Sigmoid colon (tissue), 7 donors: ENCODE data around the gene LHX6. TPM values are rescaled to one million over a fixed set of nuclear protein-coding genes. Genes with fewer than 3 reads are reported as not detected.

Experiments used
- DNase-seq: peaks from one replicate; pipeline ENCODE4 v3.0.0-alpha.2; 2019
- H3K27ac ChIP-seq, 4 donors: fragments of 200-600 bp; sonication (generic); one replicate each; pipeline ENCODE4 v1.5.1; 2016 to 2019; ENCODE audit warnings: mild to moderate bottlenecking in 1 of 4
- H3K27me3 ChIP-seq, 3 donors: fragments of 200-600 bp; sonication (generic); one replicate each; pipeline ENCODE4 v1.5.1; 2019; ENCODE audit warnings: mild to moderate bottlenecking in 1 of 3
- H3K36me3 ChIP-seq, 4 donors: fragments of 200-600 bp; sonication (generic); one replicate each; pipeline ENCODE4 v1.5.1; 2016 to 2019
- H3K4me1 ChIP-seq, 4 donors: fragments of 200-600 bp; sonication (generic); one replicate each; pipeline ENCODE4 v1.5.1; 2017 to 2019
- H3K4me3 ChIP-seq, 4 donors: fragments of 200-600 bp; sonication (generic); one replicate each; pipeline ENCODE4 v1.5.1; 2017 to 2019; ENCODE audit warnings: mild to moderate bottlenecking in 2 of 4, moderate library complexity in 1 of 4
- H3K9me3 ChIP-seq, 4 donors: fragments of 200-600 bp in 3 of 4; sonication (generic) in 3 of 4; one replicate each; pipeline versions ENCODE4 v1.5.1 to v1.6.1; 2013 to 2019
- EP300 ChIP-seq, 4 donors: sonication (generic); formaldehyde crosslinking; IDR thresholded peaks; one replicate each; pipeline ENCODE4 v1.6.1; 2017; ENCODE audit warnings: antibody characterized with exemption in 4 of 4
- POLR2A ChIP-seq, 2 donors: fragments of 450-650 bp; IDR thresholded peaks; one replicate each; pipeline ENCODE4 v1.6.1; 2016; ENCODE audit warnings: antibody characterized with exemption in 2 of 2, mild to moderate bottlenecking in 2 of 2, moderate library complexity in 2 of 2
- POLR2AphosphoS5 ChIP-seq, 4 donors: sonication (generic); formaldehyde crosslinking; IDR thresholded peaks; one replicate each; pipeline ENCODE4 v1.6.1; 2017; ENCODE audit warnings: antibody characterized with exemption in 4 of 4
- WGBS, 2 donors: extraction: QIAGEN DNeasy Blood & Tissue Kit; methylation state at CpG; one replicate each; pipeline ENCODE4 v1.1.7; 2013; 5-methylcytosine and 5-hydroxymethylcytosine counted together
- intact Hi-C: fragments of 100-400 bp; cut with DNase I; formaldehyde crosslinking; loops from one replicate; pipeline ENCODE4 v1.15.1; 2023
- polyA plus RNA-seq, 3 donors: library from polyadenylated mRNA; stranded (reverse); fragments of 200-250 nt; gene quantifications; one replicate each; pipeline ENCODE4 v1.2.3, GENCODE V29; 2013
- total RNA-seq, 4 donors: library from RNA; depleted of rRNA; stranded (reverse); fragments of >200 nt; gene quantifications; one replicate each; pipeline ENCODE4 v1.1.0, GENCODE V29; 2016
- TF ChIP-seq, protein P1 (sequence below), 4 experiments: fragments of 450-650 bp in 3 of 4; fragments of 200-600 bp in 1 of 4; IDR thresholded peaks; one replicate each; pipeline ENCODE4 v1.5.1; 2016 to 2019; ENCODE audit warnings: antibody characterized with exemption in 4 of 4, mild to moderate bottlenecking in 3 of 4, moderate library complexity in 2 of 4
- donor health status: healthy with polysubstance abuse.
- donor health status: Bipolar disorder and iron deficiency.
- donor health status: healthy.

The LHX6 gene
- total and polyA plus RNA-seq, 7 donors, result 0.46 to 4.7 (median 1.4) TPM

DNA sequence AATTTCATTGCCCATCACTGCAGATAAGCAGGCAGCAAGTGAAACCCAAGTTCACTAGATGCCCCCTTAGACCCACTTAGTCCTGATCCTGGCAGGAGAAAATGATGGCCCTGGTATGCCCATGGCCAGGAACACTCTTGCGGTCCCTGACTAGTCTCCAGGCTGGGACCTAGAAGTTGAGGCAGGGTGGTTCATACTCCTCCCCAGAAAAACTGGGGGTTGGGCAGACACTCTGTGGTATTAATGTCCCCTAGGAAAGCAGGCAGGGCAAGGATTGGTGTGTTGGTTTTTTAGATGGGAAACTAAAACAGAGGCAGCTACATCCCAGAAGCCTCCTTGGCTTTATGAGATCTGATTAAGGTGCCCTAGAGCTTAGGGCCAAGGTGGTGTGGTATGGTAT, 13.1 kb downstream of the LHX6 start:
- Histone ChIP-seq H3K27ac (no peak overlapping the region), H3K4me3 (no peak overlapping the region), H3K36me3 (no peaks in the 10 kb centered on the region), H3K4me1 (peaks cover 0 to 37% (median 34%) of the 10 kb centered on the region in 4 donors), H3K9me3 (no peaks in the 10 kb centered on the region), H3K27me3 (peaks cover 53 to 99% (median 76%) of the 10 kb centered on the region in 3 donors)
- DNase-seq, result no peak
- TF ChIP-seq EP300 (IDR thresholded peaks at IDR 0.05) (no peak), POLR2A (IDR thresholded peaks at IDR 0.05) (no peak), POLR2AphosphoS5 (IDR thresholded peaks at IDR 0.05) (no peak)
- TF ChIP-seq, protein P1, sequence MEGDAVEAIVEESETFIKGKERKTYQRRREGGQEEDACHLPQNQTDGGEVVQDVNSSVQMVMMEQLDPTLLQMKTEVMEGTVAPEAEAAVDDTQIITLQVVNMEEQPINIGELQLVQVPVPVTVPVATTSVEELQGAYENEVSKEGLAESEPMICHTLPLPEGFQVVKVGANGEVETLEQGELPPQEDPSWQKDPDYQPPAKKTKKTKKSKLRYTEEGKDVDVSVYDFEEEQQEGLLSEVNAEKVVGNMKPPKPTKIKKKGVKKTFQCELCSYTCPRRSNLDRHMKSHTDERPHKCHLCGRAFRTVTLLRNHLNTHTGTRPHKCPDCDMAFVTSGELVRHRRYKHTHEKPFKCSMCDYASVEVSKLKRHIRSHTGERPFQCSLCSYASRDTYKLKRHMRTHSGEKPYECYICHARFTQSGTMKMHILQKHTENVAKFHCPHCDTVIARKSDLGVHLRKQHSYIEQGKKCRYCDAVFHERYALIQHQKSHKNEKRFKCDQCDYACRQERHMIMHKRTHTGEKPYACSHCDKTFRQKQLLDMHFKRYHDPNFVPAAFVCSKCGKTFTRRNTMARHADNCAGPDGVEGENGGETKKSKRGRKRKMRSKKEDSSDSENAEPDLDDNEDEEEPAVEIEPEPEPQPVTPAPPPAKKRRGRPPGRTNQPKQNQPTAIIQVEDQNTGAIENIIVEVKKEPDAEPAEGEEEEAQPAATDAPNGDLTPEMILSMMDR (IDR thresholded peaks at IDR 0.05), result no peak
- 95 to 99% methylated on average over 1 of the region's 1 CpG for WGBS, 2 donors
- intact Hi-C loops, result no loop called here

DNA sequence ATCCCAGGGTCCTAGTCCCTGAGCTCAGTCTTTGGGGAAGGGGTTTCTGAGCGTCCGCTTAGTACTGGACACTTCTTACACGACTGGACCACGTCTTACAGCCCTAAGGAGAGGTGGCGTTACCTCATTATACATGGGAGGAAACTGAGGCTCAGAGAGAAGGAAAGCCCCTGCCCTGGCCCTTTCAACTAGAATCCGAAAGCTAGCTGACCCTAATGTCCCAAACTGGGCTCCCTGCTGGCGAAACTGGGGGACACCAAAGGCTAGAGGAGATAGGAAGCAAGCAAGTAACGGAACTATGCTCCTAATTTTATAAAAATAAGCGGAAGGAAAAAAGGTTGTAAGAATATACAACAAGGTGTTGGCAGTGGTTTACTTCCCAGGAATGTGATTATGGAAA, 14.2 kb downstream of the LHX6 start:
- 48 to 65% methylated on average over 9 of the region's 9 CpGs for WGBS, 2 donors
- Histone ChIP-seq H3K27ac (no peak overlapping the region), H3K4me3 (no peak overlapping the region)

GRCh38 chr9:122213589-122214413, 15.0 kb downstream of the LHX6 start:
- H3K36me3 ChIP-seq, result no peaks in the 10 kb centered on the region
- no peaks in the 10 kb centered on the region for H3K9me3 ChIP-seq
- peak; percentile 47 for DNase-seq
- H3K4me1 ChIP-seq, result peaks cover 0 to 19% (median 18%) of the 10 kb centered on the region in 4 donors
- TF ChIP-seq, protein P1 (IDR thresholded peaks at IDR 0.05), result no peak
- TF ChIP-seq EP300 (IDR thresholded peaks at IDR 0.05) (no peak), POLR2AphosphoS5 (IDR thresholded peaks at IDR 0.05) (no peak), POLR2A (IDR thresholded peaks at IDR 0.05) (no peak)
- intact Hi-C loops, result no loop called here
- WGBS, 2 donors, result 3 to 6% methylated on average over 93 of the region's 93 CpGs
- peak overlapping the region in 3 of 4 donors; percentile 31 to 39 (median 36) for H3K4me3 ChIP-seq
- no peak overlapping the region for H3K27ac ChIP-seq
- H3K27me3 ChIP-seq, result peaks cover 35 to 80% (median 58%) of the 10 kb centered on the region in 3 donors

More for the DNA sequence above, 14.2 kb downstream of the LHX6 start:
- Histone ChIP-seq H3K27me3 (peaks cover 42 to 87% (median 65%) of the 10 kb centered on the region in 3 donors), H3K36me3 (no peaks in the 10 kb centered on the region), H3K4me1 (peaks cover 0 to 26% (median 25%) of the 10 kb centered on the region in 4 donors), H3K9me3 (no peaks in the 10 kb centered on the region)
- no peak for TF ChIP-seq EP300 (IDR thresholded peaks at IDR 0.05)
- TF ChIP-seq, protein P1 (IDR thresholded peaks at IDR 0.05), result no peak
- no peak for TF ChIP-seq POLR2A (IDR thresholded peaks at IDR 0.05)
- no peak for TF ChIP-seq POLR2AphosphoS5 (IDR thresholded peaks at IDR 0.05)
- no peak for DNase-seq
- intact Hi-C loops, result no loop called here

- H3K36me3 ChIP-seq, result no peaks in the 10 kb centered on the region
- peaks cover 0 to 16% (median 15%) of the 10 kb centered on the region in 4 donors for H3K4me1 ChIP-seq
- TF ChIP-seq POLR2AphosphoS5 (IDR thresholded peaks at IDR 0.05) (no peak), EP300 (IDR thresholded peaks at IDR 0.05) (no peak), POLR2A (IDR thresholded peaks at IDR 0.05) (no peak)
- TF ChIP-seq, protein P1 (IDR thresholded peaks at IDR 0.05), result no peak
- H3K4me3 ChIP-seq, result peak overlapping the region in 3 of 4 donors; percentile 31 to 39 (median 36)
- no peaks in the 10 kb centered on the region for H3K9me3 ChIP-seq
- WGBS, 2 donors, result 40% methylated on average over 20 of the region's 20 CpGs
- intact Hi-C loops, result no loop called here
- peak; percentile 19 for DNase-seq
- no peak overlapping the region for H3K27ac ChIP-seq
- peaks cover 35 to 74% (median 51%) of the 10 kb centered on the region in 3 donors for H3K27me3 ChIP-seq
Measured at GRCh38 chr9:122213102-122213588, 15.6 kb downstream of the LHX6 start.
